Inferior parietal cortex (tissue), 1 donor: ENCODE data around the gene SLC16A6.
"Not testable (repeated sequence)": the region's sequence is repeated elsewhere in the genome, so short reads cannot be mapped to it uniquely, and the experiment has no call there.

ENCODE experiments used
- DNase-seq: peaks from one replicate; pipeline ENCODE4 v3.0.0-alpha.2; 2016; ENCODE audit errors: extremely low spot score

The SLC16A6 gene

DNA sequence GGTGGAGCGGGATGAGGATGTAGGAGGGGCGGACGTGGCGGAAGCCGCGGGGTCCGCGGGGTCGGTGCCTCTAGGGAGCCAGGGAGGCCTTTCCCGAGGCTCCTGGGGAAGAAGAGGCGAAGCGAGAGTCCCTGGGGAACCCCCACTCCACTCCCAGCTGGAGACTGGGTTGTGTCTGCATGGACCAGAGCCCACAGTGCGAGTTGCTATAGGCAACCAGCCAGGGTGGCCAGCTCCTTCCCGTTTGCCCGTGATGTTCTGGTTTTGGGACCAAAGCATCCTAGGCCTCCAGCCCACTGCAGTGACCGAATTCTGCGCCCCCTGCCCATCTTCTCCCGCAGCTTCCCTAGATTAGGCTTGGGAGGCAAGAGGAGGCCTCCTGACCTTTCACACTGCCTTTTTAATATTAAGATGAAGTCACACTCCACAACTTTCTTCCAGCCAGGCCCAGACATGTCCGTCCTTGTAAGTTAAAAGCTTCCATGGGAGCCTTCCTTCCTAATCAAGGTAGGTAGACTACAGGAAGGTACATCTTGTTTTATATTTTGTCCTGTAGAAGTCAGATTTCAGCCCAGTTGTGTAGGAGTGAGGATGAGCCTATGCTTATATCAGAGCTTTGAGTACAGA is 42.6 kb downstream of the SLC16A6 start:
- DNase-seq, result peak; percentile 61

DNA sequence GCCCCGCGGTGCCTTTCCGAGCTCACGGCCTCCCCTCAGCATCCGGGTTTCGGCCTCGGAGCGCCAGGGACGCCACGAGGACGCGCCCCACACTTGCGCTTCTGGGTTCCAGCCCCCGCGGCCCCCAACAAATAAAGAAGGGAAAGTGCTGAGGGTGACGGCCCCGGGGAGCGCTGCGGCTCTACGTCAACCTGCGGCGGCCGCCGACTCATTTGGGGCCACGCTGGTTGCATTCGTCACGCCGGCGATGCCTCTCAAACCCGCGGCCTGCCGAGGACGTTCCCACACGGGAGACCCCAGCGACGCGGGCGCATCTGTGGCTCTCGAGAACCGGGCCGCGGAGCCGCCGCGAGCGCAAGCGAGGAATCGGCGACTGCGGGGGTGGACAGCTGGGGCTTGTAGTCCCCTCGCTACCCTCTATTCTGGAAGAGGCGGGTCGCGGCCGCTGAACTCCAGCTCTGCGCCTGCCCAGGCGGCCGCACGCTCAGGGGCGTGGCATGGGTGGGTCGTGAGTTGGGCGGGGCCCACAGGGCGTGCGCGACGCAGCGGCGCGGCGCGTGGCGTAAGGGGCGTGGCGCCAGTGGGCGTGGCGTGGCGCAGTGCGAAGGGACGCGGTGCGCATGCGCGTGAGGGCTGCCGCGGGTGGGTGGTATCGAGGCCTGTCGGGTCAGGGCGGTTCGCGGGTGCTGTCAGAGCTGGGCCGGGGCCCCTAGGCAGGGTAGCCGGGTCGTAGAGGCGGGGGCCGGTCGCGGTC is 43.3 kb downstream of the SLC16A6 start, which contains the start of gene AMZ2:
AMZ2 (plus strand) TSS at position 599 of the 754 bp plus-strand sequence. CDS start 2,145 bp downstream, outside the sequence.
- peak; percentile 95 for DNase-seq

DNA sequence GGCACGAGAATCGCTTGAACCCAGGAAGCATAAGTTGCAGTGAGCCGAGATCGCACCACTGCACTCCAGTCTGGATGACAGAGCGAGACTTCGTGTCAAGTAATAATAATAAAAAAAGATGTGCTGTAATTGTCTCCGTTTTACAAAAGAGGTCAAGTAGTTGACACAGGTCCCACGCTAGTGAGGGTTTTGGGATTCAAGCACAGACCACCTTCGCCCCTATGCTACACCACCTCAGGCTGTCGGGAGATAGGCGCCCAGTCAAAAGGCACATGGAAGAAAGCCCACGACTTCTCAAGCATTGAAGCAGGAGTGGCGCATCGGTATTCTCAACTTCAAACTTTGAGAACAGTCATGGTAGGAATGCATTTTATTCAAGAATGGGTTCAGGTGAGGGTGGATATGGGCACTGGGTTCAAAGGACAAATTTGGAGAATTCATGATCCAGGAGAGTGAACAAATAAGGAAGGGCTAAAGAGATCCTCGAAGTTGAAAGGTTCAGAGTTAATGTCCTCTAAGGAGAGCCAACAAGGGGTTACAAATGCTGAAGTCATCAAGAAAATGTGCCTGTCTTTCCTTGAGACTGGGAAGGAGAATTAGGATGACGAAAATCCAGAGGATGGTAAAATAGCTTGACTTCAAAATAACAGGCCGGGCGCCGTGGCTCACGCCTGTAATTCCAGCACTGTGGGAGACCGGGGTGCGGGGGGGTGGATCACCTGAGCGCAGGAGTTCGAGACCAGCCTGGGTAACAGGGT is 44.5 kb downstream of the SLC16A6 start:
- no peak for DNase-seq

DNA sequence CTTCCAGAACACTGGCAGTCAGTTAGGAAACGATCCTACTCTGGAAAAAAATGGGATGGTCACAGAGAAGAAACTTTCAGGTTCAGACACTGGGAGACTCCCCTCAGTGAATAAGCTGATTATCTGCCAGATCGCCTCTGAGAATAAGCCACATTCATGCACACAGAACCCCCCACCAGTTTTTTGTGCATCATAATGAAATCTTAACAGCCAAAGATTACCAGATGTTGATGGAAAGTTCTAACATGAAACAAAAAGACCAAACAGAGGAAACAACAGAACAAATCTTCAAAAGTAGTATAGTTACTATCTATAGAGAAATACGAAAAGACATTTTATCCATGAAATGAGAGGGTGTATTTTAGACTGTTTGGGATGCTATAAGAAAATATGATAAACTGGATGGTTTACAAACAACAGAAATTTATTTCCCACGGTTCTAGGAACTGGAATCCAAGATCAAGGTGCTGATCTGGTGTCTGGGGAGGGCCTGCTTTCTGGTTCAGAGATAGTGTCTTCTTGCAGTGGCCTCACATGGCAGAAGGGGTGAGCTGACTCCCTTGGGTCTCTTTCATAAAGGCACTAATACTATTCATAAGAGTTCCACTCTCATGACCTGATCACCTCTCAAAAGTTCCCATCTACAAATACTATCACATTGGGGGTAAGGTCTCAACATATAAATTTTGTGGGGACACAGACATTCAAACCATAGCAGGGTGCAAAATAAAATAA is 51.1 kb downstream of the SLC16A6 start:
- no peak for DNase-seq

DNA sequence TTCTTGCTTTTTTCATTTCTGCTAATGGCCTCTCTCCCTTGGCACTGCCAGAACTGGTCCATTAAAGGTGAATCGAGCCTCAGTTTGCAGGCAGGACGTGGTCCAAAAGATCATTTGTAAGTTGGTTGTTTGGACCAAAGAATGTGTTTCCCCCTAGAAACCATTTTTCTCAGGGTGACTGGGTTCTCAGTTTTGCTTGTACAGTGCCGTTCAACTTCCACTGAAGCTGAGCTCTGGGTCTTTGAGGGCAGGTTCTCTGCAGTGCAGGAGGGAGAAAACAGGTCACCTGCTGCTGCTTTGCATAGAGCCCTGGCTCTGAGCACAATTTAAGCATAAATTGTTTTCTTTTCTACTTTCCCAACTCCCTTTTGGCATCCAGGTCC is 52.1 kb downstream of the SLC16A6 start:
- no peak for DNase-seq

DNA sequence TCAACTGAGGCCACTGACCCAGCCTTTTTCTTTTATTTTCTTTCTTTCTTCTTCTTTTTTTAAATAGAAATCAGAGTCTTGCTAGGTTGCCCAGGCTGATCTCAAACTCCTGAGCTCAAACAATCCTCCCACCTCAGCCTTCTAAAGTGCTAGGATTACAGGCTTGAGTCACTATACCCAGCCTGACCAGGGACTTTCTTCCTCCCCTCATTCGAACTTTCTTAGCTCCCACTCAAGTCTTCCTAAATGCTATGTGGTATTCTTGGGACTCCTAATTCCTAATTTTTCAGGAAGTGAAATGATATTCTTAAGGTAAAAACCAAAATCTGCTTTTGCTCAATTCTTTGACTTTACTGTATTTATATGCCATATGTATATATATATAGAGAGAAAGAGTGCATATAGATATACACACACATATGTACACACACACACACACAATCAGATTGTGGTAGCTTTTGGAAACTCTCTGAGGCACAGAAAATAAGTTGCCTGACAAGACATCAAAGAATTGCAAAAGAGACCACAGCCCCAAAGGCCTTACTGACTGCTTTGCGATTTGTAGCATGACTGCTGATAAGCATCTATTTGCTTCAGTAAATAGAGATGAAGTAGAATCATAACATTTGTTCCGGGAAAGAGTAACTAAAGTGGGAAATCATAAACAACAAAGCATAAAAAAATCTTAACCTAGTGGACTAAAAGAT is 52.6 kb downstream of the SLC16A6 start:
- no peak for DNase-seq

DNA sequence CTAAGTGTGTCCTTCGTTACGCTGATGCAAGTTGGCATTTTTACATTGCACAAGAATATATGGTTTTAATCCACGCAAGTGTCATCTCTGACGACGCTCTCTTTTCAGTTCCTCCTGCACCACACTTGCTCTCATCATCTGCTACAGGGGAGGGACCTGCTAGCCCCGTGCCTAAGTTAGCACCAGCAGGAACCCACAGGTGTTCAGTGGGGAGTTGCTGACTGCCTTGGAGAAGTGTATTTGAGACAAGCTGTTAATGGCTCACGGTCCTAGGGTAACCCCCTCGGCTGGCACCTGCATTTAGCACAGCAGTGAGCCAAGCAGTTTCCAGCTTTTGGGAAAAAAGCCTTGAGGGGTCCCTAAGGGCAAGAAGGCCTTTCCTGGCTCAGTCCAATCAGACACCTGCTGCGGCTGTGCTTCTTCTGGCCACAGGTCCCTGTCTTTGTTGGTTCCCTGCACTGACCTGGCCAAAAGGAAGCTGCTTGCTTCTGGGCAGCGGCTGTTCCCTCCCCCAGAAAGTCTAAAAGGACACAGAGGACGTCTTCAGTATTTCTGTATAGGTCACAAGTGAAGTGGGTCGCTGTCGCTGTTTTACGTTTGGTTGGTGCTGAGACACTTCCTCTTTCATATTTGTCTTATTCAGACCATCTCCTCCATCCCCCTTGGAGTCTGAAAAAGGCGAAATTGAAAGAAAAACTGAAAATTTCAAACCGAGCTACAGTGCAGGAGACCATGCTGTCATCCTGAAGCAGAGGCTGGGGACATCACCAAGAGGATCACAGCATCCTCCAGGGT is 53.4 kb downstream of the SLC16A6 start:
- not testable (repeated sequence) for DNase-seq

DNA sequence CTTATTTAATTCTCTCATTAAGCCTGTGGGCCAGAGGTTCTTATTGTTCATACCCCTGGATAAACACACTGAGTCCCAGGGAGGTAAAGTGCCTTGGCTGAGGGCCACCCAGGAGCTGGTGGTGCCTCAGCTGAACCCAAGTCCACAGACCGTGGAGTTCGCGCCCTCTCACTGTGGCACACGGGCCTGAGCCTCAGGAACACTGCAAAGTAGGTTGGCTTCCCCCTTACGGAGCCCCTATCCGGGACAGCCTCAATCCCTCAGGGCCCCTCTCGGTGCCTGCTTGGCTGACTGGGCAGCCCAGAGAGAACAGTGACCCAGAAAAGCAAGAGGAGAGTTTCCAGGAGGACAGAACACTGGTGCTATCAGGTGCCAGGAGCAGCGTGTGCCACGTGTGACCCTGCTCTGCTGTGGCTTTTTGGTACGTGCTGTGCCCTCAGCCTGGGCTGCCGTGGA is 55.6 kb downstream of the SLC16A6 start:
- not testable (repeated sequence) for DNase-seq

DNA sequence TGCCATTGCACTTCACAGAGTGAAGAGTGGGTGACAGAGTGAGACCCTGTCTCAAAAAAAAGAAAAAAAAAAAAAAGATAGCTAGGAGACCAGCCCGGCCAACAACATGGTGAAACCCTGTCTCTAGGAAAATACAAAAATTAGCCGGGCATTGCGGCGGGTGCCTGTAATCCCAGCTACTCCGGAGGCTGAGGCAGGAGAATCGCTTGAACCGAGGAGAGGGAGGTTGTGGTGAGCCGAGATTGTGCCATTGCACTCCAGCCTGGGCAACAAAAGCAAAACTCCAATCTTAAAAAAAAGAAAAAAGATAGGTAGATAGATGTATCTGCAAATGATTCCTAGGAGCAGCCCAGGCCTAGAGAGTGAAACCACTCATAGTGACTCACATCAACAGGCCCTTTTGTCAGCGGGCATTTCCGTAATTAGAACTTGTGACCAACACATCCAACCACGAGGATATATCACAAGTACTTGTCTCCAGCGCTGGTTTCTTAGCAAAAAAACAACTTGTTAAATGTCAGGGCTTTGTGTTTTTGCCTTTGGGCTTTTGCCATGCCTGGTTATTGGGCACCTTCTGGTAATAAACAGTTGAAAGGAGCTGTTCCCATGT is 56.1 kb downstream of the SLC16A6 start:
- DNase-seq, result peak; percentile 76

DNA sequence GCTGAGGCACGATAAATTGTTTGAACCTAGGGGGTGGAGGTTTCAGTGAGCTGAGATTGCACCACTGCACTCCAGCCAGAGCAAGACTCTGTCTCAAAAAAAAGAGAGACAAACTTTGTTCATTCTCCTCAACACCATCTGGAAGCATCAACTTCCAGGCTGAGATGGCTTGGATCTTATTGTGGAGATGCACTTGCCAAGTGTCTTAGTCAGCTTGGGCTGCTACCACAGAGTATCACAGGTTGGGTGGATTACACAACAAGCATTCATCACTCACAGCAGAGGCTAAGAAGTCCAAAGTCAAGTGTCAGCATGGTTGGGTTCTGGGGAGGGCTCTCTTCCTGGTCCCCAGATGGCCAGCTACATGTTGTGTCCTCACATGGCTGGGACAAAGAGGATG is 58.2 kb downstream of the SLC16A6 start:
- not testable (repeated sequence) for DNase-seq

DNA sequence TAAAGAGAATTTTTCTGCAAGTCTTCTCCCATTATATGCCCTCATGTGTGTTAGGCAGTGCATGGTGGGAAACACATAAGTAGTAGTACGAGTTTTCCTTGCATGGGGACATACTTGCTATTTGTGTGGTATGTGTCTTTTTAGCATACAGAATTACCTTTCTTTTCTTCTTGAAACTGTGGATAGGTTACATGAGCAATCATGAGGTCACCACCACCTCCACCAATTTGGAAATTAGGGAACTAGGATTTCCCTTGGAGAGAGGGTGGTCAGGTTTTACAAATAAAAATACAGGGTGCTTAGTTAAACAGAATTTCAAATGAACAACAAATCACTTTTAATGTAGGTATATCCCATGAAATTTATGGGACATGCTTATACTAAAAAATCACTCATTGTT is 59.4 kb downstream of the SLC16A6 start:
- DNase-seq, result no peak

DNA sequence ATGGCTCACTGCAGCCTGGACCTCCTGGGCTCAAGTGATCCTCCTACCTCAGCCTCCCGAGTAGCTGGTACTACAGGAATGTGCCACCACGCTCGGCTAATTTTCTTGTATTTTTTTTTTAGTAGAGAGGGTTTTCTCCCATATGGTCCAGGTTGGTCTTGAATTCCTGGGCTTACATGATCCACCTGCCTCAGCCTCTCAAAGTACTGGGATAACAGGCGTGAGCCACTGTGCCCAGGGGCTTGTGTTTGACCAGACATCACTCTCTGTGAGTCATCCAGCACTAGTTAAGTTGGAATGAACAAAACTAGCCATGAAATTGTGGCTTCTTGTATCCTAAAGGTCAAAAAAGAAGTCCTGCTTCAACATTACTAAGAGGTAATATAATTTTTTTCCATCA is 59.8 kb downstream of the SLC16A6 start:
- DNase-seq, result not testable (repeated sequence)

DNA sequence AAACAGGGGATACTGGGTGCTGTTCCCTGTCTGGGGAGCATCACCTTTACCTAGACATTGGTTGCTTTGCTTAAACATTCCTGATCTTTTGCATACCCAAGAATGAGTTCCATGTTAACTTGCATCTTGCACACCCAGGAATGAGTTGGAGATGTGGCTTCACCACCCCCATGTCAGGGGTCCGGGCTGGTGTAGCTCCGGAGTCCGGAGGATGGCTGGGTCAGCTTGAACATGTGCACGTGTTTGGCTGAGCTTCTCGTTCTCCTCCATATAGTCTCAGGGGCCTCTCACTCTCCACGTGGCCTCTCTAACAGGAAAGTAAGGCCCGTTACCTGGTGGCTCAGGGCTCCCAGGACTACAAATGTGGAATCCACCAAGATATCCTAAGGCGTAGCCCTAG is 61.3 kb downstream of the SLC16A6 start:
- no peak for DNase-seq

DNA sequence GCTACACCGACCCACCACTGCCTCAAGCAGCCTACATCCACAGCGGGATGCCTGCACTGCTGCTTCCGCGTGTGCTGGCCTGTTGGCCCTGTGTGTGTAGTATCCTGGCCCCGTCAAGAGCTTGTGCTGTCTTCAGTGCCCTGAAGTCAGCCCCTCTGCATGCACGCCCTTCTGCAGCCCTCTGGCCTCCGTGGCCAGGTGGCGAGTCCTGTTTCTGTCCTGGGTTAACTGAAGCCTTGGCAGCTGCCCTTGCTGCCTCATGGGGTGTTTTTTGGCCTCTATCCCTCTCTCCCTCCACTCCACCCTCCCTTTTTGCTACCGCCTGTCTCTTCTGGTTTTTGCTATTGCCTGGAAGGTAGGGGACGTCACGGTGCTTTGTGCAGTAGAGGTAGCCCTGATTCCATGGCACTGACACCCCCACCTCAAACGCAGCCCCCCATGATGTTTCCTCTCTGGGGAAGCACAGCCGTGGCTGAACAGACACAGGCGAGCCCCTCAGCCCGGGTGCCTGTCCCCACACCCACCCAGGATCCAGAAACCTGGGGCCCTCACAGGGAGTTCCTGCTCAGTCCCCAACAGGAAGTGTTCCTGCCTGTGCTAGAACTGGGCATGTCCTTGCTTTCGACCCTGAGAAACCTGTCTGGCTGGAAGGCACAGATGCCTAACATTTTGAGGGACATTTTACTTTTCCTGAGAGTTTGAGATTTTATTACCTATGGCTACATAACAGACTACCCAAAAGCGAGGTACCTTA is 61.9 kb downstream of the SLC16A6 start:
- no peak for DNase-seq

DNA sequence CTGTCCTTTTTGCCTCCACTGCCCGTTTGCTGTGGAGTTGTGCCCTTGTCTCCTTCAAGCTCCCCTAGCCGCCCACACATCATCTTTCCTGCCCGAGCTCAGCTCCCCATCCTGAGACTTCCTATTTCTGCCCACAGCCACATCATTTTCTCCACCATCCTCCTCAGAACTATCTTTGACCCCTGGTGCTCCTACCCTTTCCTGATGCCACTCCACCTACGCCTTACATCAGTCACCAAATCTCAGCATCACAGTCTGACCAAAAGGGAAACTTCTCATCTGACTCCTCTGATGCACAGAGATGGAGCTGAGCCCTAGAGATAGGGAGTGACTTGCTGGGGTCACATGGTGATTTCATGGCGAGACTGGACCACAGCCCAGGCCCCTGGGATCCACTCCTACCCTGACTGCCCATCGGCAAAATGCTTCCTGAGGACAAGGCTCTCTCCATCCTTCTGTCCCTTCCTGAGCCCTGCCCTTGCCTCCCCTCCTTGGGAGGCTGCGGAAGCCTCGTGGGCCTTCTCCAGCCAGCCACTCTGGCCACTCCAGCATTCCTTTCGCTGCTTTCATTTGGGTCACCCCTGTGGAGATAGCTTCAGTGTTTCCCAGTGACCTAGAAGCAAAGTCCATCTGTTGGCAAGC is 62.8 kb downstream of the SLC16A6 start:
- not testable (repeated sequence) for DNase-seq

DNA sequence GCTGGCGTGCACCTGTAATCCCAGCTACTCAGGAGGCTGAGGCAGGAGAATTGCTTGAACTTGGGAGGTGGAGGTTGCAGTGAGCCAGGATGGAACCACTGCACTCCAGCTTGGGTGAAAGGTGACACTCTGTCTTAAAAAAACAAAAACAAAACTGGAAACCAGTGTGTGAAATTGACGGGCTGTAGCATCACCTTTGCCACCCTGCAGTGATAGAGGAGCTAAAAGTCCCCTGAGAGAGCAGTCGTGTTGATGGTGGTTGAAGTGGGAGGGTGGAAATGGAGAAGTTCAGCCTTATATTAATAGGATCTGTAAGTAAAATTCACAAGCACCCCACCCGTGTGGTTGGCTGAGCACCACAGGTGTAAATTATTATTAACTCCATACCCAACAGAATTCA is 65.9 kb downstream of the SLC16A6 start:
- not testable (repeated sequence) for DNase-seq

DNA sequence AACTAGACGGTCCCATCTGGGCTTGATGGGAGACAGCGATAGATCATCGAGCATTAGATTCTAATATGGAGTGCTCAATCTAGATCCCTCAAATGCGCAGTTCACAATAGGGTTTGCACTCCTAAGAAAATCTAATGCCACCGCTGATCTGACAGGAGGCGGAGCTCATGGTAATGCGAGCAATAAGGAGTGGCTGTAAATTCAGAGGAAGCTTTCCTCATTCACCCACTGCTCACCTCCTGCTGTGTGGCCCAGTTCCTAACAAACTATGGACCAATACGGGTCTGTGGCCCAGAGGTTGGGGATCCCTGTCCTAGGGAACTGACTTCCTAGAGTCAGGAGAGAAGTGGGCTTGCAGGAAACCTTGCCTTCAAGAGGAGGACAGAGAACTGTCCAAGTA is 68.3 kb downstream of the SLC16A6 start:
- no peak for DNase-seq

DNA sequence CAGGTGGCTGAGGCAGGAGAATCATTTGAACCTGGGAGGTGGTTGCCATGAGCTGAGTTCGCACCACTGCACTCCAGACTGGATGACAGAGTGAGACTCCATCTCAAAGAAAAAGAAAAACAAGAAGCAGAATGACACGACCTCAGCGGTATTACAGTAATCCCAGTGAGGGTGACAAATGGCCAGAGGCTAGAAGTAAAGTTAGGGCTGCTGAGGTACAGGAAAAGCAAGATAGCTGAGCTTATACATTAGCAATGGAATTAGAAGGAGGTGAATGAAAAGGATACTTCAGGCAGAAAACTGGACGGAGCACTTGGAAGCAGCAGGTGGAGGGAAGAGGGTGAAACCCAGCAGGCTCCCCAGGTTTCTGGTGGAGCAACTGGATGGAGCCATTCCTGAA is 69.1 kb downstream of the SLC16A6 start:
- DNase-seq, result no peak

DNA sequence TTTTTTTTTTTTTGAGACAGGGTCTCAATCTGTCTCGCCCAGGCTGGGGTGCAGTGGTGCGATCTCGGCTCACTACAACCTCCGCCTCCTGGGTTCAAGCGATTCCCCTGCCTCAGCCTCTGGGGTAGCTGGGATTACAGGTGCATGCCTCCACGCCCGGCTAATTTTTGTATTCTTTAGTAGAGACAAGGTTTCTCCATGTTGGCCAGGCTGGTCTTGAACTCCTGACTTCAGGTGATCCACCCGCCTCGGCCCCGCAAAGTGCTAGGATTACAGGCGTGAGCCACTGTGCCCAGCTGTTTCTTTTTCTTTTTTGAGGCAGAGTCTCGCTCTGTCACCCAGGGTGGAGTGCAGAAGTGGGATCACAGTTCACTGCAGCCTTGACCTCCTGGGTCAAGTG is 70.1 kb downstream of the SLC16A6 start:
- not testable (repeated sequence) for DNase-seq
